Suprapubic skin (tissue), 4 donors: ENCODE data around the gene CLDN6. TPM values are rescaled to one million over a fixed set of nuclear protein-coding genes. Genes with fewer than 3 reads are reported as not detected.

Source experiments
- DNase-seq, 2 donors: peaks; one replicate each; pipeline ENCODE4 v3.0.0-alpha.2; 2019; ENCODE audit warnings: low spot score in 2 of 2
- H3K27ac ChIP-seq: fragments of 200-600 bp; sonication (generic); one replicate; pipeline ENCODE4 v1.5.1; 2019
- H3K27me3 ChIP-seq: fragments of 200-600 bp; sonication (generic); one replicate; pipeline ENCODE4 v1.5.1; 2019
- H3K36me3 ChIP-seq: fragments of 200-600 bp; sonication (generic); one replicate; pipeline ENCODE4 v1.5.1; 2019
- H3K4me1 ChIP-seq: fragments of 200-600 bp; sonication (generic); one replicate; pipeline ENCODE4 v1.5.1; 2019
- H3K4me3 ChIP-seq: fragments of 200-600 bp; sonication (generic); one replicate; pipeline ENCODE4 v1.5.1; 2019; ENCODE audit warnings: mild to moderate bottlenecking
- H3K9me3 ChIP-seq: fragments of 200-600 bp; sonication (generic); one replicate; pipeline ENCODE4 v1.5.1; 2019
- EP300 ChIP-seq: sonication (generic); formaldehyde crosslinking; IDR thresholded peaks from one replicate; pipeline ENCODE4 v1.6.1; 2017; ENCODE audit warnings: antibody characterized with exemption
- POLR2A ChIP-seq, 2 donors: fragments of 450-650 bp; IDR thresholded peaks; one replicate each; pipeline ENCODE4 v1.6.1; 2017; ENCODE audit warnings: antibody characterized with exemption in 2 of 2, mild to moderate bottlenecking in 2 of 2, moderate library complexity in 2 of 2
- POLR2AphosphoS5 ChIP-seq, 3 donors: sonication (generic); formaldehyde crosslinking; IDR thresholded peaks; one replicate each; pipeline ENCODE4 v1.6.1; 2017; ENCODE audit warnings: antibody characterized with exemption in 3 of 3
- WGBS: methylation state at CpG from one replicate; pipeline ENCODE4 v1.1.5; 2018; 5-methylcytosine and 5-hydroxymethylcytosine counted together
- total RNA-seq, 4 donors: library from RNA; depleted of rRNA; stranded (reverse); fragments of >200 nt; gene quantifications; one replicate each; pipeline ENCODE4 v1.1.0, GENCODE V29; 2016
- TF ChIP-seq, protein P1 (sequence below), 2 donors: fragments of 200-600 bp in 1 of 2; fragments of 450-650 bp in 1 of 2; sonication (generic) in 1 of 2; IDR thresholded peaks; one replicate each; pipeline ENCODE4 v1.5.1; 2016 to 2019; ENCODE audit warnings: antibody characterized with exemption in 2 of 2, mild to moderate bottlenecking in 1 of 2, moderate library complexity in 1 of 2

Gene CLDN6
- total RNA-seq, 4 donors from 2014 or later = not detected

DNA sequence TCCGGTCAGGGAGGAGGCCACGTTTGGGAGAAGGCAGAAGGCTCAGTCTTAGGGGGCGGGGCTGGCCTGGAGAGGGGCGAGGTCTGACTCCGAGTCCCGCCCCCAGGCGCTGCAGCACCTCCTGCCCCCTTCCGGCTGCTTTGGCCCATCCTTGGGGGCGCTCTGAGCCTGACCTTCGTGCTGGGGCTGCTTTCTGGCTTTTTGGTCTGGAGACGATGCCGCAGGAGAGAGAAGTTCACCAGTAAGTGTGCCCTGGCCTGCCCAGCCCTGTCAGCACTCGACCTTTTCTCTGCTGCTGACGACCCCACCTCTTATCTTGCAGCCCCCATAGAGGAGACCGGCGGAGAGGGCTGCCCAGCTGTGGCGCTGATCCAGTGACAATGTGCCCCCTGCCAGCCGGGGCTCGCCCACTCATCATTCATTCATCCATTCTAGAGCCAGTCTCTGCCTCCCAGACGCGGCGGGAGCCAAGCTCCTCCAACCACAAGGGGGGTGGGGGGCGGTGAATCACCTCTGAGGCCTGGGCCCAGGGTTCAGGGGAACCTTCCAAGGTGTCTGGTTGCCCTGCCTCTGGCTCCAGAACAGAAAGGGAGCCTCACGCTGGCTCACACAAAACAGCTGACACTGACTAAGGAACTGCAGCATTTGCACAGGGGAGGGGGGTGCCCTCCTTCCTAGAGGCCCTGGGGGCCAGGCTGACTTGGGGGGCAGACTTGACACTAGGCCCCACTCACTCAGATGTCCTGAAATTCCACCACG is 3.6 kb upstream of the CLDN6 start:
- 3% methylated on average over 12 of the region's 25 CpGs for WGBS
- H3K36me3 ChIP-seq = peaks cover 10% of the 10 kb centered on the region
- peak; percentile 90 to 91 for DNase-seq
- H3K27ac ChIP-seq = peak overlapping the region; percentile 90
- peaks cover 63% of the 10 kb centered on the region for H3K4me1 ChIP-seq
- no peaks in the 10 kb centered on the region for H3K9me3 ChIP-seq
- TF ChIP-seq POLR2AphosphoS5 (IDR thresholded peaks at IDR 0.05) = no peak
- TF ChIP-seq, protein P1, sequence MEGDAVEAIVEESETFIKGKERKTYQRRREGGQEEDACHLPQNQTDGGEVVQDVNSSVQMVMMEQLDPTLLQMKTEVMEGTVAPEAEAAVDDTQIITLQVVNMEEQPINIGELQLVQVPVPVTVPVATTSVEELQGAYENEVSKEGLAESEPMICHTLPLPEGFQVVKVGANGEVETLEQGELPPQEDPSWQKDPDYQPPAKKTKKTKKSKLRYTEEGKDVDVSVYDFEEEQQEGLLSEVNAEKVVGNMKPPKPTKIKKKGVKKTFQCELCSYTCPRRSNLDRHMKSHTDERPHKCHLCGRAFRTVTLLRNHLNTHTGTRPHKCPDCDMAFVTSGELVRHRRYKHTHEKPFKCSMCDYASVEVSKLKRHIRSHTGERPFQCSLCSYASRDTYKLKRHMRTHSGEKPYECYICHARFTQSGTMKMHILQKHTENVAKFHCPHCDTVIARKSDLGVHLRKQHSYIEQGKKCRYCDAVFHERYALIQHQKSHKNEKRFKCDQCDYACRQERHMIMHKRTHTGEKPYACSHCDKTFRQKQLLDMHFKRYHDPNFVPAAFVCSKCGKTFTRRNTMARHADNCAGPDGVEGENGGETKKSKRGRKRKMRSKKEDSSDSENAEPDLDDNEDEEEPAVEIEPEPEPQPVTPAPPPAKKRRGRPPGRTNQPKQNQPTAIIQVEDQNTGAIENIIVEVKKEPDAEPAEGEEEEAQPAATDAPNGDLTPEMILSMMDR (IDR thresholded peaks at IDR 0.05) = peak in 1 of 2 donors; percentile 21
- peaks cover 19% of the 10 kb centered on the region for H3K27me3 ChIP-seq
- H3K4me3 ChIP-seq = peak overlapping the region; percentile 60

DNA sequence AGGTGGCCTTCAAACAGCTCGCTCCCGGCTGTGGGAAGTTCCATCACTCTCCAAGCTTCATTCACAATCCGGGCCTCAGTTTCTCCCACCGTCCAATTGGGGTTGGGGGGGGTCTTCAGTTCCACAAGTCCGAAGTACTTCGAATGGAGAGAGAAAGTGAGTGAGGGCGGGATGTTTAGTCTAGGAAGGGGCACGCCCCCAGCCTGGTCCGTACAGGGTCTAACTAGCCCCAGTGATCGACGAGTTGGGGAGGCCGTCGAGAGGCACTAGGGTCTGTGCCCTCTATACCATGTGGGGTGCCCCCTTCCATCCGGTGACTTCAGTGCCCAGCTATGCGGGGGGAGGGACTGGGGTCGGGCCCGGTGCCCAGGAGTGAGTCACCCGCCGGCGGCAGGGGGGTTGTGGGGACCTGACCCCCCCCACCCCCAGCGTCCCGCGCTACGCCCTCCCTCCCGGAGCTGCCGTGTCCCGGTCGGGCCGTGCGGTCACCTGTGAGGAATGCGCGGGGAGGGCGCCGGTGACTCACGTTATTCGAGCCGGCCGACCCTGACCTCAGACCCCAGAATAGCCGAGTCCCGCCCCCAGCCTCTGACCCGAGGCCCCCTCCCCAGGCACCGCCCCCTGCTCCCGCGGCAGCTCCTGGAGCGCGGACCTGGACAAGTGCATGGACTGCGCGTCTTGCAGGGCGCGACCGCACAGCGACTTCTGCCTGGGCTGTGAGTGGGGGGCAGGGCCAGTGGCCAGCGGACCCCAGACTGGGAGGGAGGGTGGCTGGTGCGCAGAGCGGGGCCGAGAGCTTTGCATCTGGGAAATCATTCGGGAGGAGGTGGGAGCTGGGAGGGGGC is 2.8 kb upstream of the CLDN6 start:
- Histone ChIP-seq H3K9me3 (no peaks in the 10 kb centered on the region), H3K4me1 (peaks cover 63% of the 10 kb centered on the region), H3K27ac (peak overlapping the region; percentile 90), H3K27me3 (peaks cover 19% of the 10 kb centered on the region), H3K4me3 (peak overlapping the region; percentile 60), H3K36me3 (peaks cover 2% of the 10 kb centered on the region)
- TF ChIP-seq EP300 (no peak), POLR2AphosphoS5 (IDR thresholded peaks at IDR 0.05) (peak; percentile 50 to 94 (median 50))
- DNase-seq = peak in 1 of 2 donors; percentile 91
- WGBS = 3% methylated on average over 23 of the region's 57 CpGs

DNA sequence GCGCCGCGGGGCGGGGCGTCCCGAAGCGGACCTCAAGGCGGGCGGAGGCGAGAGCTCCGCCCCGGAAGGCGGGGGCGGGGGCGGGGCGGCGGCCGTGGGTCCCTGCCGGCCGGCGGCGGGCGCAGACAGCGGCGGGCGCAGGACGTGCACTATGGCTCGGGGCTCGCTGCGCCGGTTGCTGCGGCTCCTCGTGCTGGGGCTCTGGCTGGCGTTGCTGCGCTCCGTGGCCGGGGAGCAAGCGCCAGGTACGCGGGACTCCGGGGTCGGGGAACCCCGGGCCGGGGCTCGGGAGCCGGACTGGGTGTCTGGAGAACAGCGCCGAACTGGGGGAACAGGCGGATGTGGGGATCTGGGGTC is 2.2 kb upstream of the CLDN6 start, which contains the start of gene TNFRSF12A:
TSS of gene TNFRSF12A (plus strand) at position 122 of the 357 bp plus-strand sequence. CDS start at position 152, 30 bp downstream.
- H3K9me3 ChIP-seq = no peaks in the 10 kb centered on the region
- H3K4me3 ChIP-seq = peak within 1 kb of the TSS; percentile 60
- H3K27me3 ChIP-seq = peaks cover 19% of the 10 kb centered on the region
- TF ChIP-seq, protein P1 (IDR thresholded peaks at IDR 0.05) = no peak
- TF ChIP-seq POLR2AphosphoS5 (IDR thresholded peaks at IDR 0.05) (peak in 1 of 3 donors; percentile 24), POLR2A (IDR thresholded peaks at IDR 0.05) (peak in 1 of 2 donors; percentile 80), EP300 (no peak)
- WGBS = no CpG with 5 or more reads among the region's 49 CpGs
- H3K36me3 ChIP-seq = no peaks in the 10 kb centered on the region
- peaks cover 58% of the 10 kb centered on the region for H3K4me1 ChIP-seq
- peak within 1 kb of the TSS; percentile 90 for H3K27ac ChIP-seq
- DNase-seq = no peak

DNA sequence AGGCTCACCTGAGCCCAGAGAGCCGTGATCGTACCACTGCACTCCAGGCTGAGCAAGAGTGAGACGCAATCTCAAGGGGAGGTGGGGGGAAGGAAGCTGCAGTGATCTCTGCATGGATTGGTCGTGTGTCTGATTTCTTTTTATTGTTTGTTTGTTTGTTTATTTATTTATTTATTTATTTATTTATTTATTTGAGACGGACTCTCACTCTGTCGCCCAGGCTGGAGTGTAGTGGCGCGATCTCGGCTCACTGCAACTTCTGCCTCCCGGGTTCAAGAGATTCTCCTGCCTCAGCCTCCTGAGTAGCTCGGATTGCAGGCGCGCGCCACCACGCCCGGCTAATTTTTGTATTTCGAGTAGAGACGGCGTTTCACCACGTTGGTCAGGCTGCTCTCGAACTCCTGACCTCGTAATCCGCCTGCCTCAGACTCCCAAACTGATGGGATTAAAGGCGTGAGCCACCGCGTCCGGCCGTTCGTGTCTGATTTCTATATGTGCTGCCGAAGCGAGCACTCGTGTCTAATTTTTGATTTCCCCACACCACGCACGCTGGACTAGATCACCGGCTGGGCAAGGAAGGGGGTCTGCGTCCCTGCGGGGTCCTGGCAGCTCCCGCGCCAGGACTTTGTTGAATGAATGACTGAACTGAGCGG is 1.7 kb upstream of the CLDN6 start:
- no peaks in the 10 kb centered on the region for H3K36me3 ChIP-seq
- 38% methylated on average over 37 of the region's 40 CpGs for WGBS
- no peaks in the 10 kb centered on the region for H3K9me3 ChIP-seq
- peaks cover 19% of the 10 kb centered on the region for H3K27me3 ChIP-seq
- TF ChIP-seq, protein P1 (IDR thresholded peaks at IDR 0.05) = no peak
- TF ChIP-seq EP300 (no peak), POLR2AphosphoS5 (IDR thresholded peaks at IDR 0.05) (no peak), POLR2A (IDR thresholded peaks at IDR 0.05) (no peak)
- H3K27ac ChIP-seq = peak overlapping the region; percentile 90
- peak overlapping the region; percentile 60 for H3K4me3 ChIP-seq
- H3K4me1 ChIP-seq = peaks cover 54% of the 10 kb centered on the region
- no peak for DNase-seq

DNA sequence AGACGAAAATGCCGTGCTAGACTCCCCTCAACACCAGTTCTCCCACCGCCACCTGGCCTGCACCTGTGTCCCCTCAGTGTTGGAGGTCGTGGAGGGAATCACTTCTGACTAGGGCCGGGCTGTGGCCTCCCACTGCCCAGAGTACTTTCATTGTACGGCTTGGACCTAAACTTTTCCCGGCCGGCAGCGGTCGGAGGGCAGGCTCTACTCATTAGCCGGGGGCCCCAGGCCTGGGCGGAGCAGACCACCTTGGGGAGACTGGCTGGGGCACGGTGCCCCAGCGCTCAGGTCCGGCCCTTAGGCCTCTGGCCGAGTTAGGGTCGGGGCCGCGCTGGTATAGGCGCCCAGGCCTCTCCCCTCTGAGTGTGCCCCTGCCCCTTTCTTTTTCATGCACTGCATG is 639 bp downstream of the CLDN6 start:
- H3K4me3 ChIP-seq = no peak overlapping the region
- peaks cover 41% of the 10 kb centered on the region for H3K4me1 ChIP-seq
- H3K36me3 ChIP-seq = no peaks in the 10 kb centered on the region
- no peak overlapping the region for H3K27ac ChIP-seq
- 62% methylated on average over 15 of the region's 20 CpGs for WGBS
- H3K9me3 ChIP-seq = no peaks in the 10 kb centered on the region
- DNase-seq = no peak
- H3K27me3 ChIP-seq = peaks cover 43% of the 10 kb centered on the region
- no peak for TF ChIP-seq POLR2A (IDR thresholded peaks at IDR 0.05)
- no peak for TF ChIP-seq POLR2AphosphoS5 (IDR thresholded peaks at IDR 0.05)
- TF ChIP-seq EP300 = no peak
- TF ChIP-seq, protein P1 (IDR thresholded peaks at IDR 0.05) = no peak
